Fibroblast of the conjunctiva (primary cell): ENCODE results near the gene SCAMP3.
"Not testable (repeated sequence)": the region's sequence is repeated elsewhere in the genome, so short reads cannot be mapped to it uniquely, and the experiment has no call there.

Source experiments
- DNase-seq: peaks from one replicate; pipeline ENCODE4 v3.0.0-alpha.2; 2010; ENCODE audit warnings: low read depth

The SCAMP3 gene

DNA sequence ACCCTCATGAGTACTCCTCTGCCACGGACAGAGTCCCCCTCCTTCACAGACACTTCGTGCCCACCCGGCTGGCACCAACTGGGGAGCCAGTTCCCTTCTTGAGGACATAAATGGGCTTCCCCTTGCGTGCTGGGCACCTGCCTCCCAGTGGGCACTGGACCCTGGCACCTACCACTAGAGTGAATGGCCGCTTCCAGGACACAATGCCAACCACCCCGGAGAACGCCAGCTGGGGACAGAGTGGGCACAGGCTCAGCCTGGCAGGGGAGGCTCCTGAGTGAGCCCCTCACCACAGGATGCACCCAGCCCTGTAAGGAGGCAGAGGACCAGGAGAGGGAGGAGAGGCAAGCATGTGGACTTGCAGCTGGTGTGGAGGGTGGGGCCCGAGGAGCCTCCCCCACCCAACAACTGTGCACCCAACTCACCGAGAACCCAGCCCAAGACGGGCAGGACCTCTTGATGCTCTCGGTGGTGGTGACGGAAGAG is 7.9 kb downstream of the SCAMP3 start:
- no peak for DNase-seq

DNA sequence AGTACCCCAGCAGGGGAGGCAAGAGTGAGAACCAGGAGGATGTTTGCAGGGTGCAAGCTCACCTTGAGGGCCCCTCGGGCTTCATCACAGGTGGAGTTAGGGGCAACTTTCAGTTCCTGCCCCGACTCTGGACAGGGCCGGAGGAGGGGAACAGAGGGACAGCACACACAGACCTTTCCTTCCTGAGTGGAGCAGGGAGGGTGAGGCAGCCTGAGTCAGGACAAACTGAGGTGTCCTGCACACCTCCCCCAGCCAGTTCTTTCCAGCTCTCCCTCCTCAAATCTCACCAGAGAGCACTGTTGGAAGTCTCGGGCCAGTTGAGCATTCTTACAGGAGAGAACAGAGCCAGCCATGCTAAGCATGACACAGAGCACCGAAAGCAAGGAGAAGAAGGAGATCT is 8.4 kb downstream of the SCAMP3 start:
- no peak for DNase-seq

DNA sequence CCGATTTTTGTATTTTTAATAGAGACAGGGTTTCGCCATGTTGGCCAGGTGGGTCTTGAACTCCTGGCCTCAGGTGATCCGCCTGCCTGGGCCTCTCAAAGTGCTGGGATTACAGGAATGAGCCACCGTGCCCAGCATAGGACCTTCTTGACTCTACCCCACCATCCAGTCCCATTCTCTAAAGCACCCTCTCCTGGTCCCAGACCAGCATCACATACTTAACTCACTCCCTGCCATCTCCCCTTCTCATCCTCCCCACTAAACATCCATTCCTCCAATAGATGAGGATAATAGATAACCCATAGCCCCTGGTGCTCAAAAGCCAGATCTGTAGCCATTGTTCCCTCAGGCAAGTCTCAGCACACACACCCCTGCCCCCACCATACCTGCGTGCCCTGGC is 9.0 kb downstream of the SCAMP3 start:
- no peak for DNase-seq

DNA sequence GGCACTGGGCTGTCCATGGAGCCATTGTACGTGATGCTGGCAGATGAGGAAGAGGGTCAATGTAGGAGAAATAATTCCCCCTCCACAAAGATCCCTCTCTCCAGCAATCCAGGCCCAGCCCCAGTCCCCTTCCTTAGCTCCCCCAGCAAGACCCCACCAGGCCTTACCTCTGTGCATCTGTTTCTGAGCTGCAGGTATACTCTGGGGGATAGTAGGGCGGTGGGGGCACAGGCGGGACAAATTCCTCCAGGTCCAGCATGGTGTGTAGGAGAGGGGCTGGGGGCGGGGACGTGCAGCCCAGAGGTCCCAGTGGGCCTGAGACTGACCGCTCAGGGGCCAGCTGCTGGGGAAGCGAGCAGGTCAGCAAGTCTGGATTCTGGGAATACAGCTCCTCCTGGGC is 10.6 kb downstream of the SCAMP3 start:
- no peak for DNase-seq

DNA sequence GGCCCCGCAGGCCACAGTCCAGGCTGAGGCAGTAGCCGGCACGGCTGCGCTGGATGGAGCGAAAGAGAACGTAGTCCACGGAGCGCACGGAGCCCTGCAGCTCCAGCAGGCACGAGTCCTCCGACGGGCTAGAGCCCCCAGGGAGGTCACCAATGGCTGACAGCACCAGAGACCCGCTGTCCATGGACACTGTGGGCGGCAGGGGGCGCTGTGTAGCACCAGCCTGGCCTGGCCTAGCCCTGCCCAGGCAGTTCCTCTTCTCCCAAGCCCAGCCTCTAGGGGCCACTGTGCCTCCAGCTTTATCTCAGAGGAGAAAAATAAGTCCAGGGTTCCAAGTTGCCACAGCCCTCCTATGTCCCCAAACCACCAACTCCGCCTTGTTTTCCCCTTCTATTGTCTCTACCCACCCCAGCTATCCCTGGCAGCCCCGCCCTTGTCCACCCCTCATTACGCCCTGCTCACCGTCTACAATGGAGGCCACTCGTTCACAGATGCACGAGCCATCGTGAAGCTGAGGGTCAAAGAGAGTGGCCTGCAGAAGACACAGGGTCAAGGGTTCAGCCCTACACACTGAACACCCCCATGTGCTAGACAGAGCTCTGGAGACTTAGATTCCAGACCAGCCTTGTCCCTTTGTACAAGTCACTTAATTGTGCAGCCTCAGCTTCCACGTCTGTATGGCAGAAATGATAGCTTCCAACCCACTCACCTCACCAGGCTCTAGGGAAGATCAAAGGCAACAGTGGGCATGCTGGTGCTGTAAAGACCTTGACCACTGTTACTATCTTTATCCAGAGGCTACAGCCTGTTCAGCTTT is 11.3 kb downstream of the SCAMP3 start:
- peak; percentile 84 for DNase-seq

DNA sequence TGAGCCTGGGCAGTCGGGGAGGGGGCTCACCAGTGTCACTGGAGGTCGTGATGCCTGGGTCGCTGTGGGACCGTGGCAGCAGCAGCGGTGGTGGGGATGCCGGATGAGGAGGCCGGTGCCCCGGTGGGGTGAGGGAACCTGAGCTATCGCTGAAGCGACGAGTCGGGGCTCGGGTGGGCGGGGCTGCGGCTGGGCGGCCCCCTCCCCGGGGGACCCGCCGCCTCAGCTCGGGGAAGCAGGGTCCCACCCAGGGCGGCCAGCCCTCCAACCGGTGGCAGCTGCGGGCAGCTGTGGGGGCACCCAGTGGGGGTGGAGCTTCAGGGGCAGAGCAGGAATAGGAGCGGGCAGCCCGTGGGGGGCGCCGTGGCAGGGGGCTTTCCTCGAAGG is 11.9 kb downstream of the SCAMP3 start:
- no peak for DNase-seq

DNA sequence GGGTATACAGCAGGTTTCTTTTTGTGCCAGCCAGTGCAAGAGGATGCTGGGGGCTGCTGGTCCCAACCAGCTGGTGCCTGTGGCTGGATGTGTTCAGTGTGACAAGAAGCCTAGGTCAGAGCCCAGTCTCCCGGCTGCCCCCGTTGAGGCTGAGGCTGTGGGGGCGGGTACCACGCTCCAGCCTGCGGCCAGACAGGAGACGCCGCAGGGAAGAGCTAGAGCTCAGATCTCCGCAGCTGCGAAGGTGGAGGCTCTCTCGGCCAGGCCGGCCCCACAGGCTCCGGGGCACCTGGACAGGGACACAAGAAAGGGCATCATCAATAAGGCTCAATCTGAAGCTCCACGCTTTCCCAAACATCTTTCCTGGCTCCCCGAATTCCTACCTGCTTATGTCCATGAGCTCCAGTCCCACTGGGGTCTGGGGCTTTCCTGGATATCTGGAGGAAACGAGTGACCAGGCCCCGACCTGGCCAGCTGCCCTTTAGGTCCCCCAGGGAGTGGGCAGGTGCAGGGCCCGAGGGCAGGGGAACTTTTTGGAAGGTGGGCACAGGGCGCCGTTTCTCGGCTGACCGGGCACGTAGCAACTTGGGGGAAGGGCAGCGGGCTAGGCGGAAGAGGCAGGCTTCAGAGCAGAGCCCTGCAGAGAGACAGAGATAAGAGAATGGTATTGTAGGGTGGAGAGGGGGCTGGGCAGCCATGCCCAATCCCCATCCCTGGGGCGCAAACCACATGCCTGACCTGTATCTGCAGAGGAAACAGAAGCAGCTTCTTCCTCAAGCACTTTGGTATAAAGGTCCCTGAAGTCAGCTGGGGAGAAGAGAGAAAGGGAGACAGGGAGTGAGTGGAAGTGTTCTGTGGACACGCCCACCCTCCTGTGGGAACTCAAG is 14.2 kb downstream of the SCAMP3 start:
- no peak for DNase-seq

DNA sequence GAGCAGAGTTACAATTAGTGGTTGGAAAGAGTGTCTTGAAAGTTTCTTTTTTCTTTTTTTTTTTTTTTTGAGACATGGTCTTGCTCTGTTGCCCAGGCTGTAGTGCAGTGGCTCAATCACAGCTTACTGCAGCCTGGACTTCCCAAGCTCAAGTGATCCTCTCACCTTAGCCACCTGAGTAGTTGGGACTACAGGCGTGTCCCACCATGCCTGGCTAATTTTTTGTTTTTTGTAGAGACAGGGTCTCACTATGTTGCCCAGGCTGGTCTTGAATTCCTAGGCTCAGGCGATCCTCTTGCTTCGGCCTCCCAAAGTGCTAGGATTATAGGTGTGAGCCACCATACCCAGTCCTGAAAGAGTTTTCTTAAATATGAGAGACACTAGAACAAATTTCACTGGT is 15.4 kb downstream of the SCAMP3 start:
- DNase-seq, result not testable (repeated sequence)

DNA sequence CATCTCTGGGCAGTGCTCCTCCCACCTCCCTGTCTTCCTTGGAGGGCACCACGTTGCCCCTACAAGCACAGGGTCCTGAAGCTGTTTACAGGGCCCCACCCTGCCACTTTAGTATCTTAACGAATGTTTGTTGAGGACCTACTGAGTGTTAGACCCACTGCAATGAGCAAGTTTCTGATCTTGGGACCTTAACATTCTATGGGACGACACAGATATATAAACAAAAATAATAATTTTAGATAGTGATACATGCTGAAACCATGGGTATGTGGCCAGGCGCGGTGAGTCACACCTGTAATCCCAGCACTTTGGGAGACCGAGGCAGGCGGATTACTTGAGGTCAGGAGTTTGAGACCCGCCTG is 17.0 kb downstream of the SCAMP3 start:
- no peak for DNase-seq

DNA sequence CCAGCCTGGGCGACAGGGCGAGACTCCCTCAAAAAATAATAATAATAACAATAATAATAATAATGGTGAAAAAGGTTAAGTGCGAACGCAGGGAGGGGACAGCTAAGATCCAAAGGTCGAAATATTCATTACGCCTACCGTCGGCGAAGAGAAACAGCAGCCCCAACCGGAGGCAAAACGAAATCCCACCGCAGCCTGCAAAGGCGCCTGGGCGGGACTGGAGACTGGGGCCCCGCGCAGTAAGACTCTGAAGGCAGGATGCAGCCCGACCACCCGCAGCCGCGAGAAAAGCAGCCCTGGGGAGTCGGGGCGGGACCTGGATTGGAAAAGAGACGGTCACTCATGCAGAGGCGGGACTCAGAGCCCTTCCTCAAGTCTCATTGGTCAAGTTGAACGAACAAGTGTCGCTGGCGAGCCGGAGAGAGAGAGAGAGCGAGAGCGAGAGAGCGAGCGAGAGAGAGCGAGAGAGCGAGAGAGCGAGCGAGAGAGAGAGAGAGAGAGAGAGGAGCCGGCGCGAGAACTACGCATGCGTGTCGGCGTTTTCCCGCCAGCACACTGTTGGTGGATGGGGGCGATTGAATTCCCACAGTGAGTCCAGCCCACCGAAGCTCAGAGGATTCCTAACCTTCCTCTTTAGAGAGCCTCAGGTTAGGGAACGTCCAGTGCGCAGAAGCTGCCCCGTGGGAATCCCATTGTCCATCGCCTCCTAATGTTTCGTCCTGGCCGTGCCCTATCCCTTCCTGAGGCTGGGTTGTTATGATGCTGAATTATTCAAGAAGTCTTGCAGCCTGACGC is 17.6 kb downstream of the SCAMP3 start:
- DNase-seq, result peak; percentile 99

DNA sequence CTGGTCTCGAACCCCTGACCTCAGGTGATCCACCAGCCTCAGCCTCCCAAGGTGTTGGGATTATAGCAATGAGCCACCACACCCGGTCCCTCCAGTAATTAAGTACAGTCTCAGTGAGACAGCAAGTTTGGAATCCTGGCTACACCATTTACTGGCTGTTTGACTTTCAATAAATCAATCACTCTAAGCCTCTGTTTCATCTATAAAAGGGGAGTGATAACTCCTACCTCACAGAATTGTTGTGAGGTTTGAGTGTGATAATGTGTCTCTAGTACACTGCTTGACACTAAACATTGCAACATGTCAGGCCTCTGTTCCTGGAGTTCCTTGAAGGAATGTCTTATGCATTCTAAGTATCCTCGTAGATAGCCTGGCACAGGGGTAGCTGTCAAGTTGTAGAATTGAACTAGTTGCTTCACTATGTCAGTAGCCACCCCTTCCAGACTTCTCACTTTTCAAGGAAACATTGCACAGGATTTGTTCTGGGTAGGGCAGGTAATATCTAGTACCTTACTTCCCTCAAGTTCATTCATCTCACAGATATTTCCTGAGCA is 19.3 kb downstream of the SCAMP3 start:
- DNase-seq, result no peak

DNA sequence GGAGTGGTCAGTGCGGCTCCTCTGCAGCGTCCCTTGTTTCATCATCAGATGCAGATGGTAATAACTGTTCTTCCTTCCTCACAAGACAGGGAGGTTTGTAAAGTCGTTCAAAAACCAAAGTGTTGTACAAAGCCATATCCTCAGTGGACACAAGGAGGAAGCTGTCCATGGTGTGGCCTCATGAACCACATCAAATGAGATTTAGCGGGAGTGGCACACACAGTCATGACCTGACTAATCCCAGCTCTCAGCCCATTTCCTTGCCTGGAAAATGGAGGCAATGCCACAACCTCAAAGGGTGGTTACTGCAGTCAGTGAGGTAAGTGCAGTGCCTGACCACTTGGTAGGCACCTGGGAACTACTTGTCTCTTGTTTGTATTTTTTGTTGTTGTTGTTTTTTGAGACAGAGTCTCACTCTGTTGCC is 20.3 kb downstream of the SCAMP3 start:
- no peak for DNase-seq

DNA sequence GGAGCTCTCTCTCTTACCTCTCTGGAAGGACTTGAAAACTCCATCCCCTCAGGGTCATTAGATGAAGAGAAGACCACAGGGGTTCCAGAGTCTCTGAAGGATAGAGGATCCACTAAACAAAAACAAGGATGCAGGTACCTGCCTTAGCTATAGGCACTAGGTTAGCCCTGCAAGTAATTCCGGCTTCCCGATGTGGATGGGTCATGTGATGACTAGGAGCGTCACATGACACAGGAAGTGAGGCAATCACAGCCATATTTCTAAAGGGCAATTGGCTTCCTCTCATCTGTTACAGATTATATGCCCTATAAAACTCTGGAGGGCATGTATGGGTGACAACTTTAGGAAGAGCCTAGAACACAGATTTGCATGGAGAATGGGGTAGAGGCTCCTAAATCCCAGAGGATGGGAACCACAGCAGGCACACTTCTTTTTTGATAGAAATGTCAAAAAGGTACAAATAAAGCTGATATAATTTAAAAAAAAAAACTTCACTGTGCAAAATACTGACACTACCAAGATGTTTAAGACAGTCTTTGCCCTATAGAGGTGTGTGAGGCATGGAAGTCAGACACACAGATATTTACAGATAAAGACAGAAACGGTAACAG is 21.0 kb downstream of the SCAMP3 start:
- DNase-seq, result peak; percentile 66

DNA sequence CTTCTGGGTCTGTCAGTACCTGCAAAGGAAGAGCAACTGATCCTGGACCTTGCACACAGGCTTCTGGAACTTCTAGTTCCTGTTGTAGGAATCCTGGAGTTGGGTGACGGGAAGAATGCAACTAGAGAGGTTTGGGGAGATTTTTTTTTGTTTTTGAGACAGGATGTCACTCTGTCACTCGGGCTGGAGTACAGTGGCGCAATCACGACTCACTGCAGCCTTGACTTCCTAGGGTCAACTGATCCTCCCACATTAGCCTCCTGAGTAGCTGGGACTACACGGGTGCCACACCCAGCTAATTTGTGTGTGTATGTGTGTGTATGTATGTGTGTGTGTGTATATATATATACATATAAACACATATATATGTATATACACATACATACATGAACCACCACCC is 25.7 kb downstream of the SCAMP3 start:
- DNase-seq, result no peak

DNA sequence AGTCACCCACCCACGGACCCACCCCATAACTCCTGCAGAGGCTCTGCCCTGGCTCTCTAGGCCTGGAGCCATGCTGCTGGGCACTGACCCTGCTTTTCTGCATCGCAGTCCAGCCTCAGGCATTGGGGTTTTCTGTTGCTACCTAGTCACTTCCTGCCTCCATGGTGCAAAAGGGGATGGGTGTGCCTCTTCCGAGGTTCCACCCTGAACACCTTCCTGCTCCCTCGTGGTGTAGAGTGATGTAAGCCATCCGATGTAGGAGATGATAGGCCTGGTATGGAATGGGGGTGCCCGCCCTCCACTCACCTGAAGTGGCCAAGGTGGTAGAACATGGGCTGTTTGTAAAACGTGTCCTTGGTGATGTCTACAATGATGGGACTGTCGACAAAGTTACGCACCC is 26.8 kb downstream of the SCAMP3 start:
- DNase-seq, result not testable (repeated sequence)

DNA sequence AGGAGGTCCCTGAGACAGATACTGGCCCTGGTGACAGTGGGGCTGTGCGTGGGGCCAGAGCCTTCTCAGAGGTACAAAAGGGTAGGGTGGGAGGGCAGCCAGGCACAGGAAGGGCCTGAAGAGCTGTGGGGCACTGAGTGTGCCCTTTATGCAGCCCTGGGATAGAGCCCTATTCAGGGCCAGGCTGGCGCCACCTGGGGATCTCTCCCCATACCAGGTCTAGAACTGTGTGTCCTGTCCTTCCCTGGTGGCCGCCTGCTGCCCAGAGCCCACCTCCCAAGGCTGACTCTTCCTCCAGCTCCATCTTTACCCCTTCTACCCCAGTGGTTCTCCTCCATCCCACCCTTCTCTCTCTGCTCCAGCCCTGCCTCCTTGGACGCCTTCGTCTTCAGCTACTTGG is 28.7 kb downstream of the SCAMP3 start:
- not testable (repeated sequence) for DNase-seq

DNA sequence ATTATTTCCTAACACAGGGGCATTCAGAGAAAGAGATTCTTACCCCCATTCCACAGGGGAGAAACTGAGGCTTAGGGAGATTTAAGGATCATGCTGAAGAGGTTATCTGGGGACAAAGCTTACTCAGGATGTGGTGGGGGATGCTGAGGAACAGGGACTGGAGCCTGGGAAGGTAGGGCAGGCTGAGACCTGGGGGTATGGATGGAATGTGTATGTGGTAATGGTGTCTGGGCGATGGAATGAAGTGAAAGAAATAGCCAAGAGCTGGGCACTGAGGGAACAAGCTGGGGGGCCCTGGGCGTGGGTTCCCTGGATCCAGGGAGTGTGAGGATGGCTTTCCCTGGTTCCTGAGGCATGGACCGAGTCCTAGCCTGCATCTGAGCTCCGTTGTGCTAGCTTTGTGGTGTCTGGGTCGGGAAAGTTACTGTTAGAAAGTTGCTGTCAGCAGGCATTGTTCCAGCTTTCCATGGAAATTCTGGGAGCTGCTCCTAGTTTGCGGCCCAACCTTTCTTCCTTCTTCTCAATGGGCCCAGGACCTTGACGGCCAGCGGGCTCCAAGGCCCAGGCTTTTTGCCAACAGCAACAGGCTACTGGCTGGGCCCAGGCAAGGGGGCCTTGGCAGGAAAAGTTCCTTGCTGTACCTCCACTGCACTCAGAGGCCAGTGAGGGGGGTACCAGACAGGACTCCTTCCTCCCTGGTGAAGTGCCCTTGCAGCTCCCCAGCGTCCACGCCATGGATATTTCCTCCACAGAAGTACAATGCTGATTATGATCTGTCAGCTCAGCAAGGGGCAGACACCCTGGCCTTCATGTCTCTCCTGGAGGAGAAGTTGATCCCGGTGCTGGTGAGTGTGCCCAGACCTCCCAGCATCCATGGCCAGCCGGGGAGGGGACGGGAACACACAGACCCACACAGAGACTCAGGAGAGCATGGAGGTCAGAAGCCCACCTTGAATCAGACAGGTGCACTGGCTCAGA is 29.9 kb downstream of the SCAMP3 start:
- not testable (repeated sequence) for DNase-seq

DNA sequence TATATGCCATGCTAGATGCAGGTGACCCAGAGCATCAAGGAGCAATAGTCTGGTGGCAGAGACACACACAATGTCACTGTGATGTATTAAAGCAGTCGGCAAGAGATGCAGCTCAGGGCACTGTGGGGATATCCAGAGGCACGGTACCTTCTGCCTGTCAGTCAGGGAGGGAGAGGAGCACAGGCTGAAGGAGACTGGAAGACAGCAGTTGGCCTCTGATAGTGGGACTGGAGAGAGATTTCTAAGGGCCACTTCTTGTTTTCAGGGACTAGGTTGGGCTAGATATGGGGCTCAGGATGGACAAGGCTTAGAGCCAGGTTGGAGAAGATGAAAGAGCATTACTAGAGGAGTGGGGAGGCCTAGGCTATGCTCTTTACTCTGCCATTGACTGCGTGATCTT is 30.9 kb downstream of the SCAMP3 start:
- DNase-seq, result not testable (repeated sequence)

DNA sequence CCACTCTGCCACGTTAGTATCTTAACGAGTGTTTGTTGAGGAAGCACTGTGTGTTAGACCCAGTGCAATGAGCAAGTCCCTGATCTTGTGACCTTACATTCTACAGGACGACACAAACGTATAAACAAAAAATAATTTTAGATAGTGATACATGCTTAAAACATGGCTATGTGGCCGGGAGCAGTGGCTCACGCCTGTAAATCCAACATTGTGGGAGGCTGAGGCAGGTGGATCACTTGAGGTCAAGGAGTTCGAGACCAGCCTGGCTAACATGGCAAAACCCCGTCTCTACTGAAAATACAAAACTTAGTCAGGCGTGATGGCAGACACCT is 34.1 kb downstream of the SCAMP3 start:
- no peak for DNase-seq
